AG09309 (cell line): Measurements from ENCODE around the gene ARMC6.

Experiments
- DNase-seq: peaks from one replicate; pipeline ENCODE4 v3.0.0-alpha.2; 2010; ENCODE audit warnings: low read depth
- H3K4me3 ChIP-seq: 2 replicates; pipeline ENCODE4 v1.5.1; 2011; ENCODE audit warnings: mild to moderate bottlenecking, low read depth, low read length, moderate library complexity; ENCODE audit not compliant: control insufficient read depth
- CTCF ChIP-seq: IDR thresholded peaks from 2 replicates; pipeline ENCODE4 v1.5.1; 2011; ENCODE audit warnings: mild to moderate bottlenecking, low read depth, low read length, inconsistent platforms; ENCODE audit not compliant: insufficient read depth, control insufficient read depth; ENCODE audit errors: missing control alignments

Gene ARMC6

DNA sequence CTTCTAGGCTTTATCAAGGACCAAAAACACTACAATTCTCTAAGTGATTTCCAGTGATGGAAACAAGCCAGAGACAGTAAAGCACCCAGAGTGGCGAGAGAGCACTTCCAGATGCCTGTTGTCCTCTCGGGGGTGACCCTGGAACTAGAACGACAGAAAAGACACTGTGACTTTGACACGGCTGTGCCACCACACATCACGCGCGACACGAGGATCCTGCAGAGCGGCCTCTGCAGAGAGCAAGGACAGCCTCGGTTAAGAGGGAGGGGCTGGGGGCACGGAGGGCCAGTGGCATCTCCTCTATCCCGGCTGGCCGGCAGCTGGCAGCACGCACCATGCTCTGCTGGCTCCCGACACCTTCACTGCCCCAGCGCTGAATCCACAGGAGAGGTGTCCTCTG, 42.4 kb upstream of the ARMC6 start:
- no peak for TF ChIP-seq CTCF
- no peak overlapping the region for H3K4me3 ChIP-seq
- DNase-seq: no peak

DNA sequence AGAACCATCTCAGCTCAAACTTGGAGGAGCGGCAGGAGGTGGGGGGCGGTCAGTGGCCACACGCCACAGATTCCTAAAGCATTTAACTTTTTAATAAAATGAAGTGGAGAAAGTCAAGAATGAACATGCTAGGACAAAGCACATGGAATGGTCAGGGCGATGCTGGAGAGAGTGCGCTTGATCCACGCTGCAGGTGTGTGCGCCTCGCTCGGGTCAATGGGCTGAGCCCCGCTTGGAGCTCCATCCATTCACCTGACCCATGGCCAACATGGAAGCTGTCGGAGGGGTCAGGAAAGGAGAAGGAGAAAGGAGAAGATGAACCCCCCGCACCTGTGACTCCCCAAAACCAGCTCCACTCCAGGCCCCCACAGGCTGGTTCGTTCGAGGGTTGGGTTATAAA, 41.9 kb upstream of the ARMC6 start:
- no peak overlapping the region for H3K4me3 ChIP-seq
- no peak for DNase-seq
- TF ChIP-seq CTCF: no peak

- H3K4me3 ChIP-seq: no peak overlapping the region
- TF ChIP-seq CTCF: no peak
- DNase-seq: no peak
Measured at GRCh38 chr19:18992696-18993095, 40.7 kb upstream of the ARMC6 start.

GRCh38 chr19:18993115-18993514, 40.3 kb upstream of the ARMC6 start:
- DNase-seq: no peak
- H3K4me3 ChIP-seq: no peak overlapping the region
- no peak for TF ChIP-seq CTCF

DNA sequence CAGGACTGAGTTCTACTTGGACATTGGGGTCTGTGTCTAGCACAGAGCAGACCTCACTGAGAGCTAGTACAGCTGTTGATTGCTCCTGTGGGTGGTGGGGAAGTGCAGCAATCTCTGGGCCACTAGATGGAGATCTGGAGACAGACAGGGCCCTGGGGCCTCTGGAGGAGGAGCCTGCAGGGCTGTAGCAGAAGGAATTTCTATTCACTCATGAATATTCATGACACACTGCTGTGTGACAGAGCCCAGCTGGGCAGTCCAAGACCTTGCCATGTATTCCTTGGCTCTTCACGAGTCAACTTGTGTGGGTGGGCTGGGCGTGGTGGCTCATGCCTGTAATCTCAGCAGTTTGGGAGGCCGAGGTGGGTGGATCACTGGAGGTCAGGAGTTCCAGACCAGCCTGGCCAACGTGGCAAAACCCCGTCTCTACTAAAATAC, 37.6 kb upstream of the ARMC6 start:
- no peak overlapping the region for H3K4me3 ChIP-seq
- TF ChIP-seq CTCF: peak; percentile 80
- DNase-seq: peak; percentile 62

DNA sequence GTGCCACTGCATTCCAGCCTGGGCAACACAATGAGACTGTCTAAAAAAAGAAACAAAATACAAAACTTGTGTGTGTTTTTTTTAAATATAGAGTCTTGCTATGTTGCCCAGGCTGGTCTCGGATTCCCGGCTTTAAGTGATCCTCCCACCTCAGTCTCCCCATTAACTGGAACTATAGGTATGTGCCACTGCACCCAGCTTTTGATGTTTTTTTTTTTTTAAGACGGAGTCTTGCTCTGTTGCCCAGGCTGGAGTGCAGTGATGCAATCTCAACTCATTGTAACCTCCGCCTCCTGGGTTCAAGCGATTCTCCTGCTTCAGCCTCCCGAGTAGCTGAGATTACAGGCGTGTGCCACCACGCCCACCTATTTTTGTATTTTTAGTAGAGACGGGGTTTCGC, 37.1 kb upstream of the ARMC6 start:
- no peak overlapping the region for H3K4me3 ChIP-seq
- no peak for TF ChIP-seq CTCF
- DNase-seq: no peak

DNA sequence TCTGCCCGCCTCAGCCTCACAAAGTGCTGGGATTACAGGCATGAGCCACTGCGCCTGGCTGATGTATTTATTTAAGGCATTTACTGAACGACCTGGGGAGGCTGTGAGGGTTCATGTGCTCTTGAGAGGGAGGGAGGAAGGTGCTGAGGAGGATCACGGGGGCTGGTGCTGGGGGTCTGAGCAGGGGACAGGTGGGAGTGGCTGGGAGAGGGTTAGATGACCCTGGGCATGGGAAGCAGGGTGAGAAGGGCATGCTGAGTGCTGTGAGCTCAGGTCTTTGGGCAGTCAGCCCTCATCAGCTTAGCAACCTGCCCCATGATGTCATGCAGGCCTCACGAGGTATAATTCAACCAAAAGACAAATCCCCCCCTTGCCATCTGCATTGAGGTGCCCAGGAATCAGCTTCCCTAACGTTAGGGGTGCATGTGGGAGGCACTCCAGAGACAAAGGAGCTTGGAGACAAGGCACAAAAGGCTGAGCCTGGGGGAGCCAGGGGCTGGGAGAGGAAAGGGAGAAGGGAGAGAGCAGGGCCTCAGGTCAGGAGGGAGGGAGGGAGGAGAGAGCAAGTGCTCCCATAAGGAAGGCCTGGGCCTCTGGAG, 36.5 kb upstream of the ARMC6 start:
- TF ChIP-seq CTCF: no peak
- DNase-seq: no peak
- no peak overlapping the region for H3K4me3 ChIP-seq
